Retinal pigment epithelial cell (primary cell): ENCODE measurements around the gene MGMT.

Experiments used
- DNase-seq: peaks from one replicate; pipeline ENCODE4 v3.0.0-alpha.2; 2010; ENCODE audit warnings: low read depth
- H3K4me3 ChIP-seq: 2 replicates; pipeline ENCODE4 v1.5.1; 2011; ENCODE audit warnings: mild to moderate bottlenecking, low read length, control low read depth, moderate library complexity
- TF ChIP-seq, protein P1 (sequence below): conservative IDR thresholded peaks from 2 replicates; pipeline ENCODE4 v1.5.1; 2011; ENCODE audit warnings: low read depth, low read length, control low read depth, inconsistent platforms

MGMT gene

GRCh38 chr10:129742742-129743550, 275.9 kb downstream of the MGMT start:
- TF ChIP-seq, protein P1, sequence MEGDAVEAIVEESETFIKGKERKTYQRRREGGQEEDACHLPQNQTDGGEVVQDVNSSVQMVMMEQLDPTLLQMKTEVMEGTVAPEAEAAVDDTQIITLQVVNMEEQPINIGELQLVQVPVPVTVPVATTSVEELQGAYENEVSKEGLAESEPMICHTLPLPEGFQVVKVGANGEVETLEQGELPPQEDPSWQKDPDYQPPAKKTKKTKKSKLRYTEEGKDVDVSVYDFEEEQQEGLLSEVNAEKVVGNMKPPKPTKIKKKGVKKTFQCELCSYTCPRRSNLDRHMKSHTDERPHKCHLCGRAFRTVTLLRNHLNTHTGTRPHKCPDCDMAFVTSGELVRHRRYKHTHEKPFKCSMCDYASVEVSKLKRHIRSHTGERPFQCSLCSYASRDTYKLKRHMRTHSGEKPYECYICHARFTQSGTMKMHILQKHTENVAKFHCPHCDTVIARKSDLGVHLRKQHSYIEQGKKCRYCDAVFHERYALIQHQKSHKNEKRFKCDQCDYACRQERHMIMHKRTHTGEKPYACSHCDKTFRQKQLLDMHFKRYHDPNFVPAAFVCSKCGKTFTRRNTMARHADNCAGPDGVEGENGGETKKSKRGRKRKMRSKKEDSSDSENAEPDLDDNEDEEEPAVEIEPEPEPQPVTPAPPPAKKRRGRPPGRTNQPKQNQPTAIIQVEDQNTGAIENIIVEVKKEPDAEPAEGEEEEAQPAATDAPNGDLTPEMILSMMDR: no peak
- no peak for DNase-seq
- H3K4me3 ChIP-seq: no peak overlapping the region

- TF ChIP-seq, protein P1: no peak
- no peak overlapping the region for H3K4me3 ChIP-seq
Measured at GRCh38 chr10:129743738-129744133, 276.7 kb downstream of the MGMT start.

DNA sequence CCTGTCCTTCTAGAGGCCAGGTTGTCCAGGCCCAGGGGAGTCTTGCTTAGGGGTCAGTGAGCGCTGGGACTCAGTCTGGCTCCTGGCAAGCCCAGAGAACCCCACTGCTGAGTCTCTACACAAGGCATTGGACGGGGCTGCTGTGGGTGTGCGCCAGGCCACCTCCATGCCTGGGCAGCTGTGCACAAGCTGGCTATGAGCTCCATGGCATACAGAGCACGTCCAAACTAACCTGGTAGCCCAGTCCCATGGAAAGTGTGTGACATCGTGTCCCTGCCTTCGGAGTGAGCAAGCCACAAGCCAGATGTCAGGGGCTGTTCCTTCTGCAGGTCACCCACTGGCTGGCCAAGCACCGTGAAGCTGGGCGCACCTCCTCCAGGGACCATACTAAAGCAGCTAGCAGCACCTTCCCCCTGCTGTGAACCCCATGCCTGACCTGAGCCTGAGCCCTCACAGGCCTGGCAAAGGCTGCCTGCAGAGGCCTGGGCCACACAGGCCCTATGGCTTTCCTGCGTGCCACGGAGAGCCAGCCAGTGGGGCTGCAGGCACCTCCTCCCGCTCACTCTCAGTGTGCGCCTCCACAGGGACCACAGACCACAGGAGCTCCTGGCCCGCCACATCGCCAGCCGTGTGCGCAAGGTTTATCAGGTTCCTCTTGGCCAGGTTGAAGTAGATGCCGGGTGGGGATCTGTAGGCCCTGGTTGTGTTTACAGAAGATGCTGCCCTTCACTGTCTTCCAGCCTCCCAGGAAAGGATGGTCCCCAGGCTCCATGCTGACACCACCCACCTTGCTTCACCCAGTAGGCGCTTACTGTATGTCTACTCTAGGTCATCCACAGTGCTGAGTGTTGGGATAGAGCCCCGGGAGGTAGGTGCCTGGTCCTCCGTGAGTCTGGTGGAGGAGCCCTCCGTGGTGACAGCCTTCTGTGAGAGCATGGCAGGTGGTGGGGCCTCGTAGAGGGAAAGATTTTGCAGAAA, 277.4 kb downstream of the MGMT start:
- H3K4me3 ChIP-seq: no peak overlapping the region
- TF ChIP-seq, protein P1: no peak
- no peak for DNase-seq

More at GRCh38 chr10:129743738-129744133, 276.7 kb downstream of the MGMT start:
- DNase-seq: no peak

GRCh38 chr10:129745186-129745750, 278.2 kb downstream of the MGMT start:
- DNase-seq: no peak
- TF ChIP-seq, protein P1: no peak
- H3K4me3 ChIP-seq: no peak overlapping the region

DNA sequence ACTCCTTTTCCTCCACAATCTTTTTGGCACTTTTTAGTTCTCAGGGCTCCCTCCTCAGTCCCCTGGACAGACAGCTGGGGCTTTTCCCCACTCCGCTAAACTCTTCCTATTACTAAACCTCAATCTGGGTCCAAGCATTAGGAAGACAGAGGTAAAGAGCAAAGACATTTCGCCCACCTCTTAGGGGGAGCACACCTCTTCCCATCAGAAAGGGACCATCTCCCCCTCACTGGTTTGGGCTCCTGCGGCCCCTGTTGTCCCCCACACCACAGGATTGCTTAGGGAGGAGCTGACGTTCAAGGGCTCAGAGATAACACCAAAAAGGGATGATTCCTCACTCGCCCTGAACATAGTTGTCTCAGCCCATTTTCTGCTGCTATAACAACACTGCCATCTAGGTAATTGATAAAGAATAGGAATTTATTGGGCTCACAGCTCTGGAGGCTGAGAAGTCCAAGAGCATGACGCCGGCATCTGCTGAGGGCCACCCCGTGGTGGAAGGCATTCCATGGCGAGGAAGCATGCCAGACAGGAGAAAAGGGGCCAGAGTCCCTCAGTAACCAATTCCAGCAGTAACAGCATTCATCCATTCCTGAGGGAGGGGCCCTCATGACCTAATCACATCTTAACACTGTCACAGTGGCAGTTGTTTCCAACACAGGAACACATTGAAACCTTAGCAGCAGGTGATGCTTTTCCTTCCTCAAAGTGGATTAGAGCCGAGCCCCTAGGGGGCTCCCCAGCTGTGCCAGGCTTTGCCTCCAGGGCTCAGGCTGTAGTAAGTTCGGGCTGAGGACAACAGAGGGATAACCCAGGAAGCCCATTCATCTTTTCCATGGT, 287.4 kb downstream of the MGMT start:
- DNase-seq: no peak
- H3K4me3 ChIP-seq: no peak overlapping the region
- TF ChIP-seq, protein P1: no peak

- DNase-seq: no peak
- no peak overlapping the region for H3K4me3 ChIP-seq
- TF ChIP-seq, protein P1: no peak
Measured at GRCh38 chr10:129755158-129755591, 288.1 kb downstream of the MGMT start.
